ENCODE measurements around the gene UBASH3B.
A peak's percentile ranks its signal among the peaks of the same experiment; 100 is the strongest.
"Not testable (repeated sequence)": the region's sequence is repeated elsewhere in the genome, so short reads cannot be mapped to it uniquely, and the experiment has no call there.

Gene UBASH3B

GRCh38 chr11:122655527-122656072 is at the start of gene UBASH3B:
TSS of gene UBASH3B (plus strand) at chr11:122655722. CDS start at chr11:122656050, 328 bp downstream.
- peak; percentile 28 for DNase-seq (ENCODE audit: low read depth, low spot score)

DNA sequence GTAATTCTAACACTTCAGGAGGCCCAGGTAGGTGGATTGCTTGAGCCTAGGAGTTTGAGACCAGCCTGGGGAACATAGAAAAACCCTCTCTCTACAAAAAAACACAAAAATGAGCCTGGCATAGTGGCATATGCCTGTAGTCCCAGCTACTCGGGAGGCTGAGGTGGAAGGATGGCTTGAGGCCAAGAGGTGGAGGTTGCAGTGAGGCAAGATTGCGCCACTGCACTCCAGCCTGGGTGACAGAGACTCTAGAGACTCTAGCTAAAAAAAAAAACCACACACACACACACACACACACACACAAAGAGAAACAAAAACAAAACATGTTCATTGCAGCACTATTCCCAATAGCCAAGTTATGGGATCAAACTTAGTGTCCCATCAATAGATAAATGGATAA is 48.4 kb upstream of the UBASH3B start:
- not testable (repeated sequence) for DNase-seq (ENCODE audit: low read depth, low spot score)

- no peak for DNase-seq (ENCODE audit: low read depth, low spot score)
Measured at GRCh38 chr11:122612123-122612824, 43.2 kb upstream of the UBASH3B start.

DNA sequence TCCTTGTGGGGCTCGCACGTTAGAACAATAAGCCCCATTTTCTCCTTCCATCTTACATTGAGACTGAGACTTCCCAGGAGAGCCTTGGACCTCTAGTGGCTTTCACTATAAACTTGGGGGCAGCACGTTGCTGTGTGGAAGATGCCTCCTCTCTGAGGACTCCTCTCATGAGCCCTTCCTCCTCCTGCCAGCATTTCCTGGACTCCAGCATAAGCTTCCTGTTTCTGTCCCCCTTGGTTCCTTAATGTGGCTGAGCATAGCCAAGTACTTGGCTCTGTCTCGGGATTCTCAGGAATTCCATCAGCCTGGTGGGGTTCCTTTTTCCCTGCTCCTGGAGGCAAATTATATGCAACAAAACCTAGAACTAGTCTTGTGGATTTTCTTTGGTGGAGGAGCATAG is 38.8 kb upstream of the UBASH3B start:
- DNase-seq (ENCODE audit: low read depth, low spot score) = no peak

- DNase-seq (ENCODE audit: low read depth, low spot score) = no peak
Measured at GRCh38 chr11:122617297-122617696, 38.2 kb upstream of the UBASH3B start.

DNA sequence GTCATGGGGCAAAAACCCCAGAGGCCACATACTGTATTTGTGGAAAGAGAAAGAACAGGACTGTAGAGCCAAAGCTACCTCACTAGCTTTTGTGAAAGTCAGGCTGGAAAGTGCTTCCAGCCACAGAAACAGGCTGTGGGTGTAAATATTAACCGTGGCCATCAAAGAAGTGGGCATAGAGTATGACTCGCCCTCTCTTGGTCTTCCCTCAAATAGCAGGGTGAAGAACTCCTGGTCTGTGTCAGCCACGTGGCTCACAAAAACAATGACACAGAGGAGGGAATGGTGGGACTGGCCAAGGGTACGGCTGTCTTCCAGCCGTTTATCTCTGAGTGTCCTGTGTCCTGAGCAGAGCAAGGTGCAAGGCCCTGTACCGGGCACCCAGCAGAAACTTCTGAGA is 37.6 kb upstream of the UBASH3B start:
- DNase-seq (ENCODE audit: low read depth, low spot score) = no peak

GRCh38 chr11:122618927-122619326 is 36.6 kb upstream of the UBASH3B start:
- no peak for DNase-seq (ENCODE audit: low read depth, low spot score)

DNA sequence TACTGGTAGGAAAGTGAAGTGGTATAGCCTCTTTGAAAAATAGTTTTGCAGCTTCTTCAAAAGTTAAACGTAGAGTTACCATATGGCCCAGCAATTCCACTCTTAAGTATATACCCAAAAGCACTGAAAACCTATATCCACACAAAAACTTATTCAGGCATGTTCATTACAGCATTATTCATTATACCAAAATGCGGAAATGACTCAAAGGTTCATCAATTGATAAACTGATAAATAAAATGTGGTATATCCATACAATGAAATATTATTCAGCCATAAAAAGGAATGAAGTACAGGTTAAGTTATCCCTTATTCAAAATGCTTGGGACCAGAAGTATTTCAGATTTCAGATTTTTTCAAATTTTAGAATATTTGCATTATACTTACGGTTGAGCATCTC is 35.8 kb upstream of the UBASH3B start:
- no peak for DNase-seq (ENCODE audit: low read depth, low spot score)

DNA sequence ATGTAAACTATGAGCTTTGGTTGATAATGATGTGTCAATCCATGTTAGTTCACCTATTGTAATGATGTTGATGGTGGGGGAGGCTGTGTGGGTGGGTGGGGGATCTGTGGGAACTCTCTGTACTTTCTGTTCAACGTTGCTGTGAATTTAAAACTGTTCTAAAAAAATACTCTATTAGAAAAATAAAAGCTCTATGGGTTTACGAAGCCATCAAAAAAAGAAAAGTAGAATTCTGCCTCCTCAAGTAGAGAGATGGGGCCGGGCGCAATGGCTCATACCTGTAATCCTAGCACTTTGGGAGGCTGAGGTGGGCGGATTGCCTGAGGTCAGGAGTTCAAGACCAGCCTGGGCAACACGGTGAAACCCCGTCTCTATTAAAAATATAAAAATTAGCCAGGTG is 30.0 kb upstream of the UBASH3B start:
- not testable (repeated sequence) for DNase-seq (ENCODE audit: low read depth, low spot score)

DNA sequence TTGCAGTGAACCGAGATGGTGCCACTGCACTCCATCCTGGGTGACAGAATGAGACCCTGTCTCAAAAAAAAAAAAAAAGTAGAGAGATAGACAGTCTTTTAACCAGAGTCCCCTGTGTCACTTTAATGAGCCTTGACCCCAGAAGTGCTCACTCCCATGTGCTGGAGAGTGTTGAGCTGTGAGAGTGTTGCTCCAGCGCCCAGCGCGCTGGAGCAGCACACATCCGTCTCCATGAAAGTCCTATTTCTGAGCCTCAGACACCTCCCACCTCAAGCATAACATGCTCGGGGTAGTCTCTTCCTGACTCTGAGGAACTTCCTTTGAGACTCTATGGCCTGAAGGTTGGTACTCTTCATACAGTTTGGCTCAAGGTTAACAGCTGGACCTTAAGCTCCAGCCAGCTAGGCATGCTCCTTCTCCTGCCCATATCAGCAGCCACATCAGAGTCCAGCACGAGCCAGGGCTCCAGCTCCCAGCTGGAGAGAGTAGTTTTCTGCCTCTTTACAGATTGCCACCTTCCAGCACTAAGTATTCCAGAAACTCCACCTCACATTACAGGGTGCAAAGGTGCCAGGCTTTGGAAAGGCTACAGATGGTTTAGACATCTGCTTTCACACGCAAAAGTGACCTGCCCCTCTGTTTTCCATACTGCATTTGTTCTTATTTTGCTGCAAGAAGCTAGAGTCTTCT is 29.4 kb upstream of the UBASH3B start:
- no peak for DNase-seq (ENCODE audit: low read depth, low spot score)

DNA sequence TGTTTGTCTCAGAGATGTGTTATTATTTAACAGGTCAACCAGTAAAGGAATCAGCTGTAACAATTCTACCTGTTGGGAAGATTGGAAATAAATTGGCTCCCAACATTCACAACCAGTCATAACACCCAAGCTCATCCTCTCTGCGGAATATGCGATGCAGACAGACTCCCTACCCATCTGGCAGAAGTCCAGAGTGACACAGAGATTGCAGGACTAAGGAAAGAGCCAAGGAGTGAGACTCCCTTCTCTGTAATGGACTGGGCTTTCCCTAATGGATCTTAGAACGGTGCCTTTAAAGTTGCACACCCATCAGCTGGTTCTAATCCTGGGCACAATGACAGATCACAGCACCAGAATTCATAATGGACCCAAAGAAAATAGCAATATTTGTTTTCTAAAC is 27.8 kb upstream of the UBASH3B start:
- no peak for DNase-seq (ENCODE audit: low read depth, low spot score)

DNA sequence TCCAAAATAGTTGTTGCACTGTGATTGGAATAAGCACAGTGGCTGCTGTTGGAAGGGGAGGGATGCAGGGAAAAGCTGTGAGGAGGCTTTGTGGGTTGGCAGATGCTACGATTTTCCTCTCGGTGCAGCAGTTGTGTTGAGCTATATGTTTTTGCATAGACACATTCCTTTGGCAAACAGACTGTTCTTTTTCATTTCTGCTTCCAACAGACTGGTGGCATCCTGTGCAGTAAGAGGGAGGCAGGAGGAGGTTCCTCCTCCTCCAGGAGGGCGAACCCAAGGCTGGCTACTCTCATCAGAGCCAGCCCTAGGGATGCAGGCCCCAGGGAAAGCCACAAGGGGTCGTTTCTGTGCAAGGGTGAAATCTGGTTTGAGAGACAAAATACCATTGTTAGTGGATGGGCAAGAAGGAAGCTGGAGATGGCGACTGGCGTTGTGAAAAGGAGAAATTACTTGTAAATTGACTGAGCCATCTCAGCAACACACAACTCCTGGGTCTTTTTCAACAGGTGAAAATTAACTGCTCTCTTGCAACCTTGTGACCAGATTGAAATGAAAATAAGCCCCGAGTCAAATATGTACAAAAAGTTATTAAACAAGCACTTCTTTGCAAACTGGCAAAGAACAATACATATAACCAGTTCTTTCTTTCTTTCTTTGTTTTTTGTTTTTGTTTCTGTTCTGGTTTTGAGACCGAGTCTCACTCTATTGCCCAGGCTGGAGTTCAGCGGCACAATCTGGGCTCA is 26.5 kb upstream of the UBASH3B start:
- peak; percentile 43 for DNase-seq (ENCODE audit: low read depth, low spot score)

GRCh38 chr11:122632181-122632824 is 23.2 kb upstream of the UBASH3B start:
- DNase-seq (ENCODE audit: low read depth, low spot score) = no peak

DNA sequence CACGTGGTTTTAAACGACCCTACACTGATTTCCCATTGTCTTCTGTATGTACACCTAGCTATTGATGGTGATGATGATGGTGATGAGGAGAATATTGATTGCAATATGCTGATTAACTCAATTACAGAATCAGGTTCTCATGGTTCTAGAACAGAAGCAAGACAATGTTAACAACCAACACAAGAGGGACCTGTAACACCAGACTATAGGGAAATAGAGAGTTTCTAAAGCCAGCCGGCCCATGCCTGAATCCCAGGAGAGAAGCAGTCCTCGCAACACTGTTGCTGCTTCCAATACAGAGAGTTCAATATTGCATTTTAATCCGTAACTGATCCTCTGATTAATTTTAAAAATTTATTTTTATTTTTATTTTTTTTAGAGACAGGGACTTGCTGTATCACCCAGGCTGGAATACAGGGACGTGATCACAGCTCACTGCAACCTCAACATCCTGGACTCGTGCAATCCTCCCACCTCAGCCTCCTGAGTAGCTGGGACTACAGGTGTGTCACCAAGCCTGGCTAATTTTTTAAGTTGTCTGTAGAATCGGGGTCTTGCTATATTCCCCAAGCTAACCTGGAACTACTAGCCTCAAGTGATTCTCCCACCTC is 22.2 kb upstream of the UBASH3B start:
- no peak for DNase-seq (ENCODE audit: low read depth, low spot score)

DNA sequence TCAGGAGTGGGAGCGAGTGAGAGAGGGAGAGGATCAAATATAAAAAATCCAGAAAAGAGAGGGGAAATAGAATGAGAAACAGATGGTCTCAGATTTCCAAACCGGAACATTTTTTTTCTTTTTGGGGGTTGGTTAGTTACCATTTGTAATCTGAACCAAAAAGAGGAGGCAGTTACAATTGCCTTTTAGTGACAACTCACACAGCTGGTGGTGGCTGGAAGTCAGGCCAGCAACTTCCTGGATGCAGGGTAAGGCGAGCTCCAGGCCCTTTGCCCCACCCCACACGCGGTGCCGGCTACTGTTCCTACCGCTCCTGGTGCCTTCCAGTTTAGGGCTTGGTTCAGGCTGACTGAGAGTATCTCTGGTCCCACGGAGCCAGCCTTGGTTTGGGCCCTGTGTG is 21.0 kb upstream of the UBASH3B start:
- DNase-seq (ENCODE audit: low read depth, low spot score) = no peak

DNA sequence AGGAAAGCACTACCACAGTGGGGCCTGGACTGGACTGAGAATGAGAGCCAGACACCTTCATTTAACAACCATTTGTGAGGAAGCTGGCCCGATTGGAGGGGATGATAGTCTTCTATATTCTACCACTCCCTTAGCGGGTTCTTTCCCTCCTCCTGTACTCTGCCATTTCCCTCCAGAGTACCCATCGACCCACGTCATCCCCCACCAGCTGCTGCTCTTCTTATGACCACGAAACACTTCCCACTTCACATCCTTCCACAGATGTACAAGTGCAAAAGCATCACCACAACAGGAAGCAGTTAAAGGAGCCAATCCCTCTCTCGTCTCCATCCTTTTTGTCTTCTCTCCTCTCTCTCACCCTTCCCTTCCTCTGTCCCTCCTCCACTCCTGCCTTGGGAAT is 18.0 kb upstream of the UBASH3B start:
- DNase-seq (ENCODE audit: low read depth, low spot score) = no peak

GRCh38 chr11:122642472-122642922 is 13.0 kb upstream of the UBASH3B start:
- no peak for DNase-seq (ENCODE audit: low read depth, low spot score)

DNA sequence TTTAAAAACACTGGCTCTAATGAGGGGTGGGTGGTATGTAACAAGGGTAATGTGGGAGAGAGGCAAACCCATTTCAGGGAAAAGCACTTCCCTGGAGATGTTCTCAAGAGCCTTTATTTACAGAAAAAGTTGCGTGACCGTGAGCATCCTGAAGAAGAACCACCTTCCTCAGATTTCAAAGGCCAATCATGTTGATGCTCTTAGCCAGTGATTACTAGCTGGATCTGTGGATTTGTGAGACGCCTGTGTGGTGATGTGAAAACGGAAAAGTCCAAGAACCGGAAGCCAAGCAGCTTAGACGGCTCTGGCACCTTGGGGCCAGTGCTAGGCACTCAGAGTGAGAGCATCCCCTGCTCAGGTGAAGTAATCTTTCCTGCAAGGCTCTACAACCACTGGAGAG is 12.6 kb upstream of the UBASH3B start:
- DNase-seq (ENCODE audit: low read depth, low spot score) = no peak

DNA sequence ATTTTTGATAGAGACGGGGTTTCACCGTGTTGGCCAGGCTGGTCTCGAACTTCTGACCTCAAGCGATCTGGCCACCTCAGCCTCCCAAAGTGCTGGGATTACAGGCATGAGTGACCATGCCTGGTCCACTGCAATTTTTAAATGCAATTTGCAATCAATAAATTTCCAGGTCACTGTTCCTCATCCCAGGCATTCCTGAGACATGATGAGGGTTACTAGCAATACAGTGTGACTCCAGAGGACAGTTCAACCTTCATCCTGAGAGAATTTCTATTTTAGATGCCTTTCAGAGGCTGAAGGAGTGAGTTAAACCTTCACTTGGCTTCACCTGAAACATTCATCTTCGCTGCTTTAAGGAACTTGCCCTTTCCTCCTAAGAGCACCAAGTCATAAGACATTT is 9.7 kb upstream of the UBASH3B start:
- no peak for DNase-seq (ENCODE audit: low read depth, low spot score)

DNA sequence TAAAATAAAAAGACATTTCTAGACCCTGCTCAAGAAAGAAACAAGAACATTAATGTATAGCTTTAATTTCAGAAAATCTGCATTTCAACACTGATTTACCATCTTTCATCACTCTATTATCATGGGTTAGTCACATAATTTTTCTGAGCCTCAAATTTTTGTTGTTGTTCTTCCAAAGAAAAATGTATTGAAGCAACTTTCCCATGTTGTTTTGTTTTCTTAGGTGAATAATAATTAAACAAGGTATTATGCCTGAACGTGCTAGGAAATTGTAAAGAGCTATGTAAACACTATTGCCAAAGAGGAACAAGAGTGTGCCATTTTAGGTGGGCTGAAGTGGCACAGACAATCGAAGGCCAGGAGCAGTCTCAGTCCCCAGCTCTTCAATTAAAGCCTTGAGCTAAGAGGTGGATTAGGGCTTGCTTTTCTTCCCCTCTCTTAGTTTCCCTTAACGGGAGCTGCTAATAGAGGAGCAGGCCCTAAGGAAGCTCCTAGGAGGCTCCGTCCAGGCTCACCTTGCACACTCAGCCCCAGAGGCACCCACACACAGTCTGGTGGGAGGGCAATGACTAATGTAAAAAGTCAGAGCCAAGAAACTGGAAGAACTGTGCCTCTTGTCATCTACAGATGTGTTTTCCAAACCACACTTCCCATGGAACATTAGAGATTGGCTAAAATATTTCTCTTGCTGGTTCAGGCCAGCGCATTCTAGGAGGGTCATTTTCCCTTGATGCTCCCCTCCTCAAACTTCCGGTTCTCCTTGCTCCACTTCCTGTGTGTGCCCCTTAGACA is 8.8 kb upstream of the UBASH3B start:
- no peak for DNase-seq (ENCODE audit: low read depth, low spot score)

Measured in activated naive CD8-positive, alpha-beta T cell treated with anti-CD3 and anti-CD28 coated beads, Interleukin-2, amount 50 U/mL, for 16 hours (primary cell).